ENCODE data around the gene EML1.
"Not testable (repeated sequence)": the region's sequence is repeated elsewhere in the genome, so short reads cannot be mapped to it uniquely, and the experiment has no call there.

Gene EML1

DNA sequence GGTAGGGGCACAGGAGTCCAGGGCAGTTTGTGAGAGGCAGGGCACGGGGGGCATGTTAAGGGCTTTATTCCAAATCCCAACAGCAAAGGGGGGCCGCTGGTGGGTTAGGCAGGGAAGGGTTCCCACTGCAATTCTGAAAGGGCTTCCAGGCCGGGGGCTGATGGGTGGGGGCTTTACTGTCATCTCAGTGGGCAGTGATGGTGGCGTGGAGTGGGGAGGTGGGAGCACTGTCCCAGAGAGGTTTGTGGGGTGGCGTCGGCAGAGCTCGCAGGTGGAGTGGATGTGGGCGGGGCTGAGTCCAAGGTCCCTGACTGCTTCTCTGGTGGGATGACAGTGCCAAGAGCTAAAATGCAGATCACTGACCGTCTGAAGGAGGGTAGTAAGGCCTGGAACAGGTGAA lies 150.4 kb downstream of the EML1 start:
- no peak for DNase-seq

GRCh38 chr14:99944241-99944651 lies 151.0 kb downstream of the EML1 start:
- no peak for DNase-seq

DNA sequence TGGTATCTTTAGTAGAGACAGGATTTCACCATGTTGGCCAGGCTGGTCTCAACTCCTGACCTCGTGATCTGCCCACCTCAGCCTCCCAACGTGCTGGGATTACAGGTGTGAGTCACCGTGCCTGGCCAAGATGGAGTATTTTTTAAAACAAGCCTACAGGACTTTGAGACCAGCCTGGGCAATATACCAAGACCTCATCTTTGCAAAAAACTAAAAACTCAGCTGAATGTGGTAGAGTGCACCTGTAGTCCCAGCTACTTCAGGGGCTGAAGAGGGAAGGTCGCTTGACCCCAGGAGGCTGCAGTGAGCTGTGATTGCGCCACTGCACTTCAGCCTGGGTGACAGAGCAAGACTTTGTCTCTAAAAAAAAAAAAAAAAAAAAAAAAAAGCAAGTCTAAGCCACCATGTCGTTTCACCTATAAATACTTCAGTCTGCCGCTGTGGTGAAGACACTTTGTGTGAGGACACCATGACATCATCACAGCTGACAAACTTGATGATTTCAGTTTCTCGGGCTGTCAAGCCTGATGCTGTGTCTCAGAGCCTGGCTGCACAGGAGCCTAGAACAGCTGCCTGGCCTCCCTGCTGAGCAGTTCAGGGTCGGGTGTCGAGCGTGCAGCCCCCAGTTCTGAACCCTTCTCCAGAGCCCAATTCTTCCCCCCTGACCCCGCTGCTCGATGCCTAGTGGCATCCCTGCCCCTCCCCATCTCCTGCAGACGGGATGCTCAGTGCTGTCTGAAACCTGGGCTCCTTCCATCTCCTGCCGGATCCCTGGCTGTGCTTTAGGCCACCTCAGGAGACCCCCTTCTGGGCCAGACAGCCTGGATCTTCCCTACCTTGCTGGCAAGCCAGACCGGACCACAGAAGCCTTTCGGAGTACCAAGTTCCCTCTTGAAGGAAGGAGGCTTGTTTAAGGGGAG lies 152.8 kb downstream of the EML1 start:
- no peak for DNase-seq

- DNase-seq, result peak; percentile 17
Observed at GRCh38 chr14:99946652-99947489, 153.7 kb downstream of the EML1 start.

GRCh38 chr14:99947695-99948094 lies 154.5 kb downstream of the EML1 start:
- no peak for DNase-seq

GRCh38 chr14:99949011-99949732 lies 156.0 kb downstream of the EML1 start:
- not testable (repeated sequence) for DNase-seq

- no peak for DNase-seq
Observed at GRCh38 chr14:99950181-99950580, 157.0 kb downstream of the EML1 start.

GRCh38 chr14:99951085-99951484 lies 157.9 kb downstream of the EML1 start:
- DNase-seq, result no peak

- DNase-seq, result no peak
Observed at GRCh38 chr14:99952039-99952438, 158.8 kb downstream of the EML1 start.

DNA sequence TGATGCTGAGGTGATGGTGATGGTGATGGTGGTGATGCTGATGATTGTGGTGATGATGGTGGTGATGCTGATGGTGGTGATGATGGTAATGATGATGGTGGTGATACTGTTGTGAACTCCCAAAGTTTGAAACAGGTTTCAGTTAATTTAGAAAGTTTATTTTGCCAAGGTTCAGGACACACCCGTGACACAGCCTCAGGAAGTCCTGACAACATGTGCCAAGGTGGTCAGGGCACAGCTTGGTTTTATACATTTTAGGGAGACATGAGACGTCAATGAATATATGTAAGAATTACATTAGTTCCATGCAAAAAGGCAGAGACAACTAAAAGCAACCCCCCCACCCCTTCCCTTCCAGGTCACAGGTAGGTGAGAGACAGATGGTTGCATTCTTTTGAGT lies 159.2 kb downstream of the EML1 start:
- no peak for DNase-seq

- DNase-seq, result no peak
Observed at GRCh38 chr14:99955826-99956455, 162.7 kb downstream of the EML1 start.

DNA sequence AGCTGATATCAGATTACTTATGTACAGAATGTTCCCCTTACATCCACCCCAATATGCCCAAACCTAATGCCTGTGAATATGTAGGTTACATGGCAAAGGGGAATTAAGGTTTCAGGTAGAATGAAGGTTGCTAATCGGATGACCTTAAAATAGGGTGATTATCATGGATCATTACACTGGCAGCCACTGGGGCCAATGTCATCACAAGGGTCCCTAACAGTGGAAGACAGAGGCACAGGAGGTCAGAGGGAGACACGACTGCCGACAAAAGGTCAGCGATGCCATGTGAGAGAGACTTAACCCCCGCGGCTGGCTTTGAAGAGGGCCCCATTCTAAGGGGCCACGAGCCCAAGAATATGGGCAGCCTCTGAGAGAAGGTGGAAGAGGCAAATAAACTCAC lies 165.2 kb downstream of the EML1 start:
- DNase-seq, result no peak

DNA sequence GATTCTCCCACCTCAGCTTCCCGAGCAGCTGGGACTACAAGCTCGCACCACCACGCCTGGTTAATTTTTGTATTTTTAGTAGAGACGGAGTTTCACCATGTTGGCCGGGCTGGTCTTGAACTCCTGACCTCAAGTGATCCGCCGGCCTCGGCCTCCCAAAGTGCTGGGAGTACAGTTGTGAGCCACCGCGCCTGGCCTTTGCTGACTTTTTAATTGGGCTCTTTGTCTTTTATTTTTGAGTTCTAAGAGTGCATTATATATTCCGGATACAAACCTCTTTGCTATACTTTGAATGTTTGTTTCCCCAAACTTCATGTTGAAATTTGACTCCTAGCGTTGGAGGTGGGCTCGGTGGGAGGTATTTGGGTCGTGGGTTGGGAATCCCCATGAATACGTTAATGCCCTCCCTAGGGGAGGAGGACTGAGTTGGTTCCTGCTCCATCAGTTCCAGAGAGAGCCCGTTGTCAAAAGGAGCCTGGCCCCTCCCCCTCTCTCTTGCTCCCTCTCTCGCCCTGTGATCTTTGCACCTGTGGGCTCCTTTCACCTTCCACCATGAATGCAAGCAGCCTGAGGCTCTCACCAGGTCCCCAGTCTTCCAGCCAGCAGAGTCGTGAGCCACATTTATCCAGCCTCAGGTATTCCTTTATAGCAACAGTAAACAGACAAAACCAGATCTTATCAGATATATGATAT lies 168.8 kb downstream of the EML1 start:
- no peak for DNase-seq

DNA sequence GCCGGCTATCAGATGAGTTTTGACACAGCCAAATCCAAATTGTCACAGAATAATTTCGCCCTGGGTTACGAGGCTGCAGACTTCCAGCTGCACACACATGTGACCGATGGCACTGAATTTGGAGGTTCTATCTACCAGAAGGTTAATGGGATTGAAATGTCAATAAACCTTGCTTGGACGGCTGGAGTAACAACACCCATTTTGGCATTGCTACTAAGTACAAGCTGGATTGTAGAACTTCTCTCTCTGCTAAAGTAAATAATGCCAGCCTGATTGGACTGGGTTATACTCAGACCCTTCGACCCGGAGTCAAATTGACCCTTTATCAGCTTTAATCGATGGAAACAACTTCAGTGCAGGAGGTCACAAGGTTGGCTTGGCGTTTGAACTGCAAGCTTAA lies 171.8 kb downstream of the EML1 start:
- DNase-seq, result no peak

DNA sequence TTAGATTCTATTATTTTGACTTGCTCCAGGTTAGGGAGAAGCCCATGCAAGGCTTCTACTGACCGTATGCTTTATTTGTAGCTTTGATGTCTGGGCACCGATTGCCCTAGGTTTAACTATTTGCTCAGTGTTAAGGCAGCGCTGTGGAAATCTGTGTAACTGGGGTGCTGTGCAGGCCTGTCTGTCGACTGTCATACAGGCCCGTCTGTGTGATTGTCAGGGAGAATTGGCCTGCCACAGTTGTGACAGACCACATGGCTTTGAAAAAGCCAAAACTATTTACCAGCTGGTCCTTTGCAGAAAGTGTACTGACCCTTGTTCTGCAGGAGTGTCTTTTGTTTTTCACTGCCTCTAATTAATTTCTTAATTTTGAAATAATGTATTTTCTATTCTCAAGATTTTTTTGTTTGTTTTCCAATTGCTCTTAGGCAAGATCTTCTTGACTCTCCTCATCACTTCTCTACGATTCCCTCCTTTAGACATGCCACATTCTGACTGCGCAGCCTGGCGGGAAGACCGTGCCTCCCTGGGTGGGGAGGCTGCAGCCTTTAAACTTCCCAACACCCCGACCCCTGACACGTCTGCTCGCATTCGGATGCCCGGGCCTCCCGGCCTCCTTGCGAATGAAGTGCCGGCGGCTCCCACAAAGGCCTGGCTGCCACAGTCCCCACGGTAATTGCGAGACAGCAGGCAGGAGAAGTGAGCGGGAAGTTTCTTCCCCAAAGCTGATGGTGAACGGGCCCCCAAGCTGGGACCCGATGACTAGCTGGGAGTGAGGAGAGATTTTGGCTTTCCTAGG lies 173.0 kb downstream of the EML1 start:
- no peak for DNase-seq

DNA sequence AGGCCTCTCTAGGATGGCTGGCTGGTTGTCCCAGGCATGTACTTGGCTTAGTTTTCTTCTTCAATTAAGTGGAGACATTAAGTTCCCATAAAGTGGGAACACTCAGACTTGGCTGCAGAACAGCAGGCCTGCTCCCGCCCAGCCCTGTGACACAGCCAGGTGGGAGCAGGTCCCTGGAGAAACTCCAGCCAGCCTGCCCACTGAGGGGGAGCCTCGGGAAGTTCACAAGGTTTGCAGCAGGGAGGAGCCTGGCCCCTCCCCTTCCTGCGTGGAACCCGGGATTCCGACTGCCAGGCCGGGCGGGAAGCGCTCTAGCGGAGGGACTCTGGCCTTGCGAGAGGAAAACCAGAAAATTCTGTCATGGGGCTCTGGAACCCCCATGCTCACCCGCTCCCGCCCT lies 173.7 kb downstream of the EML1 start:
- no peak for DNase-seq

DNA sequence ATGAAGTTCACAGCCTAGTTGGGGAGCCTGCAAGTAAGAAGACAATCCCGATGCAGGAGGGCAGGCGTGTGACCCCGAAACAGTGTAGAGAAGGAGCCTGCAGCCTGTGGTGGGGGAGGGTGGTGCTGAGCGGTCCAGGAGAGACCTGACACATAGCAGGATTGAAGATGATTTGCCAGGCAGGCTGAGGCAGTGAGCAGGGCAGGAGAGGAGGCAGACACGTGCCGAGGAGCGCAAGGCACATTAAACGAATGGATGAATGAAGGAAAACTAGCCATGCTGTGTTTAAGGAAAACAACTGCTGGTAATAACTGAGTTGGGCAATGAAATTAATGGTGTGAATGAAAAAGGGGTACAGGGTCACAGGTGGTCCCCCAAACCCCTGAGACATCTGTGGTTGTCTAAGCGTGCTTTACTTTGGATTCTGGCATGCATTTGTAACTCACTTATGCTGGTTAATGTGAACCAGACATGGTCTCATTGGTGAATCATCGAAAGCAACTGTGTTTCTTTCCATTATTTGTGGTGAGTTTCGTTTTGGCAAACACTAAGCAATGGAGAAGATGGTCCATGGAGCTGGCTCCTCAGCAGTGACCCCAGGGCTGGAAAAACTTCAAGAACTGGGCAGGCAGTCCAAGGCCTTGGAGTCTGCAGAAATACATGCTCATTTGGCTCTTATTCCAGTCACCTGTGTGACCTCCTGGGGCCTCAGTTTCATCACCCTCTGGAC lies 175.1 kb downstream of the EML1 start:
- no peak for DNase-seq

GRCh38 chr14:99968941-99969340 lies 175.7 kb downstream of the EML1 start:
- no peak for DNase-seq

- no peak for DNase-seq
Observed at GRCh38 chr14:99969673-99970322, 176.6 kb downstream of the EML1 start.
